HepG2 (cell line): ENCODE measurements around the gene FAT1. TPM values are rescaled to one million over a fixed set of nuclear protein-coding genes. Genes with fewer than 3 reads are reported as not detected.

Experiments
- ATAC-seq: fragments of 200-7000 bp; cut with Tn5 transposase; 3 replicates; pipeline ENCODE4 v1.9.1; 2020; ENCODE audit warnings: mild to moderate bottlenecking, moderate library complexity
- BruUV-seq: library from RNA; stranded (reverse); fragments of 400-500 nt; replicated peaks from 2 replicates; lab custom pipeline; 2021; lab: Mats Ljungman, UMichigan
- CTCF ChIA-PET: fragments of 300-600 bp; formaldehyde crosslinking; extraction: SDS; loops from one replicate; lab custom pipeline; 2021; ENCODE audit warnings: low total read pairs, inconsistent platforms, low intra/inter-chr PET ratio; lab: Yijun Ruan, JAX
- POLR2A ChIA-PET: fragments of 350-600 bp; sonication (Branson Sonifier 250); formaldehyde crosslinking; loops from one replicate; lab custom pipeline; 2020; ENCODE audit warnings: antibody characterized with exemption, inconsistent platforms; lab: Yijun Ruan, JAX
- DNase-seq: peaks from one replicate; pipeline ENCODE4 v3.0.0-alpha.2; 2015; ENCODE audit warnings: low spot score
- FAIRE-seq: peaks from 3 replicates; lab custom pipeline; 2011; peaks lifted over from hg19 to GRCh38; lab: Jason Lieb, UNC
- H2AFZ ChIP-seq: one replicate; pipeline ENCODE4 v1.6.1; 2011; ENCODE audit warnings: low read length, inconsistent platforms
- H3K27ac ChIP-seq: fragments of 300-600 bp; 3 replicates; pipeline ENCODE4 v1.8.0; 2011; ENCODE audit warnings: mixed run types, mild to moderate bottlenecking, mixed read lengths, low read length, inconsistent platforms; ENCODE audit not compliant: insufficient read depth; ENCODE audit errors: extremely low read length
- H3K27me3 ChIP-seq, 2 experiments: fragments of 200-600 bp in 1 of 2; 2 replicates in 1 of 2; 3 replicates in 1 of 2; pipeline versions ENCODE4 v1.6.0 to v1.8.0; 2011; ENCODE audit warnings: low read length in 2 of 2, mild to moderate bottlenecking in 2 of 2, moderate library complexity in 2 of 2, inconsistent platforms in 1 of 2; ENCODE audit not compliant: insufficient read depth in 2 of 2, control insufficient read depth in 1 of 2
- H3K36me3 ChIP-seq, 2 experiments: fragments of 200-600 bp in 1 of 2; replicated peaks in 1 of 2; 2 replicates in 1 of 2; 3 replicates in 1 of 2; pipeline versions ENCODE4 v1.5.1 to v1.8.0; 2011; ENCODE audit warnings: low read length in 2 of 2, inconsistent platforms in 1 of 2; ENCODE audit not compliant: insufficient read depth in 2 of 2, control insufficient read depth in 1 of 2
- H3K4me1 ChIP-seq: 2 replicates; pipeline ENCODE4 v1.5.1; 2012; ENCODE audit warnings: low read length, inconsistent platforms; ENCODE audit not compliant: insufficient read depth
- H3K4me2 ChIP-seq: 2 replicates; pipeline ENCODE4 v1.6.0; 2011; ENCODE audit warnings: low read depth, low read length, inconsistent platforms
- H3K4me3 ChIP-seq, 3 experiments: fragments of 200-600 bp in 1 of 3; sonication (generic), shearing (Covaris generic) in 1 of 3; replicated peaks in 1 of 3; 2 replicates each; pipeline ENCODE4 v1.5.1; 2011 to 2016; ENCODE audit warnings: low read length in 3 of 3, inconsistent platforms in 2 of 3, low read depth in 2 of 3, mild to moderate bottlenecking in 2 of 3, control low read depth in 1 of 3, mixed read lengths in 1 of 3; ENCODE audit not compliant: insufficient read depth in 1 of 3
- H3K79me2 ChIP-seq: one replicate; pipeline ENCODE4 v1.6.1; 2011; ENCODE audit warnings: low read length, inconsistent platforms; ENCODE audit not compliant: insufficient read depth
- H3K9ac ChIP-seq: 2 replicates; pipeline ENCODE4 v1.6.0; 2011; ENCODE audit warnings: mild to moderate bottlenecking, low read depth, low read length, inconsistent platforms; ENCODE audit not compliant: insufficient read depth
- H3K9me3 ChIP-seq: 2 replicates; pipeline ENCODE4 v1.5.1; 2012; ENCODE audit warnings: mild to moderate bottlenecking, low read length
- H4K20me1 ChIP-seq: 2 replicates; pipeline ENCODE4 v1.6.0; 2011; ENCODE audit warnings: inconsistent platforms, mild to moderate bottlenecking, low read length, moderate library complexity; ENCODE audit not compliant: insufficient read depth
- HMG20B ChIP-seq: conservative IDR thresholded peaks from 2 replicates; pipeline ENCODE4 v1.6.1; 2016; ENCODE audit warnings: missing genetic modification reagents, missing compliant biosample characterization
- IKZF5 ChIP-seq: IDR thresholded peaks from 2 replicates; pipeline ENCODE4 v1.6.1; 2018; ENCODE audit warnings: missing genetic modification reagents, mild to moderate bottlenecking, missing compliant biosample characterization
- KMT2B ChIP-seq: IDR thresholded peaks from 2 replicates; pipeline ENCODE4 v1.6.1; 2016; ENCODE audit warnings: missing genetic modification reagents, missing compliant biosample characterization
- MEF2D ChIP-seq: sonication (generic); formaldehyde crosslinking; IDR thresholded peaks from 2 replicates; pipeline ENCODE4 v1.5.1; 2020; ENCODE audit warnings: mild to moderate bottlenecking, missing genetic modification reagents
- PTBP1 ChIP-seq: fragments of 200-400 bp; formaldehyde crosslinking; IDR thresholded peaks from 2 replicates; pipeline ENCODE4 v1.6.1; 2018; ENCODE audit warnings: low read length, low read depth; ENCODE audit not compliant: poor library complexity, severe bottlenecking
- SSRP1 ChIP-seq: IDR thresholded peaks from 2 replicates; pipeline ENCODE4 v1.6.1; 2016; ENCODE audit warnings: control low read depth
- ZNF354B ChIP-seq: sonication (generic); formaldehyde crosslinking; IDR thresholded peaks from 2 replicates; pipeline ENCODE4 v1.8.0; 2022; ENCODE audit warnings: mild to moderate bottlenecking, missing genetic modification reagents
- ZNF552 ChIP-seq: sonication (generic); formaldehyde crosslinking; IDR thresholded peaks from 2 replicates; pipeline ENCODE4 v1.9.0; 2022; ENCODE audit warnings: missing genetic modification reagents, mild to moderate bottlenecking, borderline replicate concordance
- ZNF629 ChIP-seq: sonication (generic); formaldehyde crosslinking; conservative IDR thresholded peaks from 2 replicates; pipeline ENCODE4 v1.5.0; 2020; ENCODE audit warnings: missing genetic modification reagents
- WGBS: methylation state at CpG from one replicate; pipeline ENCODE4 v1.1.6; 2017; ENCODE audit warnings: low lambda C conversion rate; 5-methylcytosine and 5-hydroxymethylcytosine counted together
- in situ Hi-C: cut with HindIII; loops from 2 replicates; pipeline ENCODE4 v1.10.0; 2017; ENCODE audit warnings: low pct_unique_long_range_greater_than_20kb; ENCODE audit not compliant: extremely low pct_ligation_motif_present
- intact Hi-C: fragments of 100-400 bp; cut with micrococcal nuclease; formaldehyde crosslinking; loops from one replicate; pipeline ENCODE4 v1.10.0; 2022; ENCODE audit not compliant: unreplicated experiment
- polyA plus RNA-seq, 8 experiments: library from polyadenylated mRNA; depleted of rRNA in 3 of 8; stranded (reverse) in 7 of 8; unstranded in 1 of 8; fragments of >200 nt; fragmentation: Illumina TruSeq in 4 of 8; extraction: Trizol in 4 of 8; gene quantifications; 2 replicates each; pipeline versions ENCODE4 v1.2.1 to v1.2.3, GENCODE V29; 2011 to 2016; ENCODE audit warnings: low read depth in 4 of 8, missing spikeins in 1 of 8, mixed read lengths in 1 of 8; ENCODE audit not compliant: insufficient read depth in 1 of 8
- total RNA-seq, 5 experiments: library from RNA; depleted of rRNA; stranded (reverse); fragments of >200 nt; fragmentation: Illumina TruSeq; extraction: Trizol; gene quantifications; 2 replicates each; pipeline ENCODE4 v1.2.3, GENCODE V29; 2016; ENCODE audit warnings: low read depth in 1 of 5
- TF ChIP-seq, protein P1 (sequence below): sonication (generic); formaldehyde crosslinking; IDR thresholded peaks from 2 replicates; pipeline ENCODE4 v1.4.0; 2020; ENCODE audit warnings: missing genetic modification reagents, mild to moderate bottlenecking, borderline replicate concordance
- TF ChIP-seq, protein P2 (sequence below): sonication (generic); formaldehyde crosslinking; IDR thresholded peaks from 2 replicates; pipeline ENCODE4 v1.5.0; 2020; ENCODE audit warnings: missing genetic modification reagents, mild to moderate bottlenecking, borderline replicate concordance
- TF ChIP-seq, protein P3 (sequence below): sonication (generic); formaldehyde crosslinking; IDR thresholded peaks from 2 replicates; pipeline ENCODE4 v1.5.0; 2020; ENCODE audit warnings: missing genetic modification reagents

The FAT1 gene
- total and polyA plus RNA-seq, 2 of the 13 experiments (the other 11 are each of a cell fraction or from before 2014, with no cell fraction given) = 185 to 216 TPM

DNA sequence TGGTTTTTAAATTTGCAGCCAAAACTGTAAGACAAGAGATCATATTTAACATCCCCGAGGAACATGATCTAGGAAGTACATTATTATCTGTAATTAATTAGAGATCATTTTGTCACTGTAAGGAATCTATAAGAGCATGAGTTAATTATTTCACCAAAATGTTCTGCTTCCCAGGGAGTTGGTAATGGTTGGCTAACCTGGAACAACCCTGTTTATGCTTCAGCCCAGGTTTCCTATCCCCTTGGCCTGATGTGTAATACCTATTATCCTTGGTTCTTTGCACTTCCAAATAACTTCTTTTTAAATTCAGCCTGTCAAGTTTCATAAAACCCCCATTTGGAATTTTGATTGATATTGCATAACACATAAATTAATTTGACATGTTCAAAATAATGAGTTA lies 161.9 kb downstream of the FAT1 start:
- Histone ChIP-seq H2AFZ (no peak overlapping the region), H3K79me2 (no peaks in the 10 kb centered on the region), H3K9ac (no peak overlapping the region), H3K36me3 (no peaks in the 10 kb centered on the region), H4K20me1 (no peaks in the 10 kb centered on the region), H3K9me3 (no peaks in the 10 kb centered on the region), H3K4me3 (no peak overlapping the region), H3K4me1 (no peaks in the 10 kb centered on the region), H3K27ac (no peak overlapping the region), H3K4me2 (no peak overlapping the region), H3K27me3 (peaks cover 0 to 6% of the 10 kb centered on the region in 2 experiments; a peak in 1 of 5 replicates)
- in situ Hi-C loops (no loop called here), intact Hi-C loops (no loop called here)
- TF ChIP-seq IKZF5 (CRISPR knock-in tag) = no peak
- no peak for TF ChIP-seq MEF2D (CRISPR knock-in tag)
- TF ChIP-seq, protein P1, sequence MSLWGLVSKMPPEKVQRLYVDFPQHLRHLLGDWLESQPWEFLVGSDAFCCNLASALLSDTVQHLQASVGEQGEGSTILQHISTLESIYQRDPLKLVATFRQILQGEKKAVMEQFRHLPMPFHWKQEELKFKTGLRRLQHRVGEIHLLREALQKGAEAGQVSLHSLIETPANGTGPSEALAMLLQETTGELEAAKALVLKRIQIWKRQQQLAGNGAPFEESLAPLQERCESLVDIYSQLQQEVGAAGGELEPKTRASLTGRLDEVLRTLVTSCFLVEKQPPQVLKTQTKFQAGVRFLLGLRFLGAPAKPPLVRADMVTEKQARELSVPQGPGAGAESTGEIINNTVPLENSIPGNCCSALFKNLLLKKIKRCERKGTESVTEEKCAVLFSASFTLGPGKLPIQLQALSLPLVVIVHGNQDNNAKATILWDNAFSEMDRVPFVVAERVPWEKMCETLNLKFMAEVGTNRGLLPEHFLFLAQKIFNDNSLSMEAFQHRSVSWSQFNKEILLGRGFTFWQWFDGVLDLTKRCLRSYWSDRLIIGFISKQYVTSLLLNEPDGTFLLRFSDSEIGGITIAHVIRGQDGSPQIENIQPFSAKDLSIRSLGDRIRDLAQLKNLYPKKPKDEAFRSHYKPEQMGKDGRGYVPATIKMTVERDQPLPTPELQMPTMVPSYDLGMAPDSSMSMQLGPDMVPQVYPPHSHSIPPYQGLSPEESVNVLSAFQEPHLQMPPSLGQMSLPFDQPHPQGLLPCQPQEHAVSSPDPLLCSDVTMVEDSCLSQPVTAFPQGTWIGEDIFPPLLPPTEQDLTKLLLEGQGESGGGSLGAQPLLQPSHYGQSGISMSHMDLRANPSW (CRISPR knock-in tag) = no peak
- TF ChIP-seq ZNF629 (CRISPR knock-in tag) = no peak
- TF ChIP-seq, protein P2, sequence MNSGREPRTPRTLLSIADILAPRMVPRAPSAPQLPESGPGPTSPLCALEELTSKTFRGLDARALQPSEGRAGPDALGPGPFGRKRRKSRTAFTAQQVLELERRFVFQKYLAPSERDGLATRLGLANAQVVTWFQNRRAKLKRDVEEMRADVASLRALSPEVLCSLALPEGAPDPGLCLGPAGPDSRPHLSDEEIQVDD (CRISPR knock-in tag) = no peak
- TF ChIP-seq ZNF354B (CRISPR knock-in tag) = no peak
- TF ChIP-seq PTBP1 = no peak
- TF ChIP-seq KMT2B (CRISPR knock-in tag) = no peak
- no peak for TF ChIP-seq HMG20B (CRISPR knock-in tag)
- TF ChIP-seq, protein P3, sequence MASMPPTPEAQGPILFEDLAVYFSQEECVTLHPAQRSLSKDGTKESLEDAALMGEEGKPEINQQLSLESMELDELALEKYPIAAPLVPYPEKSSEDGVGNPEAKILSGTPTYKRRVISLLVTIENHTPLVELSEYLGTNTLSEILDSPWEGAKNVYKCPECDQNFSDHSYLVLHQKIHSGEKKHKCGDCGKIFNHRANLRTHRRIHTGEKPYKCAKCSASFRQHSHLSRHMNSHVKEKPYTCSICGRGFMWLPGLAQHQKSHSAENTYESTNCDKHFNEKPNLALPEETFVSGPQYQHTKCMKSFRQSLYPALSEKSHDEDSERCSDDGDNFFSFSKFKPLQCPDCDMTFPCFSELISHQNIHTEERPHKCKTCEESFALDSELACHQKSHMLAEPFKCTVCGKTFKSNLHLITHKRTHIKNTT (CRISPR knock-in tag) = no peak
- TF ChIP-seq SSRP1 (CRISPR knock-in tag) = no peak
- TF ChIP-seq ZNF552 (CRISPR knock-in tag) = no peak
- ChIA-PET POLR2A (no interaction called here), CTCF (no interaction called here)
- FAIRE-seq (no peak), DNase-seq (no peak), ATAC-seq (no peak)
- BruUV-seq = no TSS peak
- 0% methylated on average over 1 of the region's 1 CpG for WGBS
